Astrocyte (in vitro differentiated cells and primary cell): Measurements from ENCODE around the gene ALK. TPM values are rescaled to one million over a fixed set of nuclear protein-coding genes. Genes with fewer than 3 reads are reported as not detected.

Source experiments
- DNase-seq: peaks from one replicate; pipeline ENCODE4 v3.0.0-alpha.2; 2010; ENCODE audit warnings: low read depth
- FAIRE-seq: peaks from 2 replicates; lab custom pipeline; 2011; peaks lifted over from hg19 to GRCh38; lab: Jason Lieb, UNC
- H2AFZ ChIP-seq: 2 replicates; pipeline ENCODE4 v1.6.0; 2012; ENCODE audit warnings: low read depth, low read length, inconsistent platforms
- H3K27ac ChIP-seq: 2 replicates; pipeline ENCODE4 v1.5.1; 2011; ENCODE audit warnings: low read depth, low read length, inconsistent platforms
- H3K27me3 ChIP-seq: 2 replicates; pipeline ENCODE4 v1.6.0; 2011; ENCODE audit warnings: low read length, inconsistent platforms; ENCODE audit not compliant: insufficient read depth
- H3K36me3 ChIP-seq: 2 replicates; pipeline ENCODE4 v1.5.1; 2011; ENCODE audit warnings: low read length, inconsistent platforms; ENCODE audit not compliant: insufficient read depth
- H3K4me1 ChIP-seq: 2 replicates; pipeline ENCODE4 v1.5.1; 2011; ENCODE audit warnings: low read length, inconsistent platforms; ENCODE audit not compliant: insufficient read depth
- H3K4me2 ChIP-seq: 2 replicates; pipeline ENCODE4 v1.6.0; 2012; ENCODE audit warnings: low read length, inconsistent platforms
- H3K4me3 ChIP-seq: 2 replicates; pipeline ENCODE4 v1.5.1; 2011; ENCODE audit warnings: low read depth, mild to moderate bottlenecking, low read length, inconsistent platforms; ENCODE audit not compliant: insufficient read depth
- H3K79me2 ChIP-seq: 2 replicates; pipeline ENCODE4 v1.6.0; 2012; ENCODE audit warnings: mild to moderate bottlenecking, low read length, inconsistent platforms; ENCODE audit not compliant: insufficient read depth
- H3K9ac ChIP-seq: 2 replicates; pipeline ENCODE4 v1.6.0; 2012; ENCODE audit warnings: mild to moderate bottlenecking, low read length, inconsistent platforms
- H3K9me3 ChIP-seq: 2 replicates; pipeline ENCODE4 v1.5.1; 2012; ENCODE audit warnings: low read depth, mild to moderate bottlenecking, low read length, inconsistent platforms; ENCODE audit not compliant: insufficient read depth
- H4K20me1 ChIP-seq: 2 replicates; pipeline ENCODE4 v1.6.0; 2012; ENCODE audit warnings: low read length, inconsistent platforms; ENCODE audit not compliant: insufficient read depth
- H3K27ac Mint-ChIP-seq: one replicate; pipeline ENCODE4 v1.8.0; 2021; ENCODE audit warnings: mild to moderate bottlenecking, mixed read lengths; ENCODE audit not compliant: unreplicated experiment
- H3K27me3 Mint-ChIP-seq: one replicate; pipeline ENCODE4 v1.8.0; 2021; ENCODE audit warnings: low read depth, mixed read lengths; ENCODE audit not compliant: unreplicated experiment
- H3K36me3 Mint-ChIP-seq: one replicate; pipeline ENCODE4 v1.8.0; 2021; ENCODE audit warnings: low read depth, mixed read lengths; ENCODE audit not compliant: unreplicated experiment
- H3K4me1 Mint-ChIP-seq: one replicate; pipeline ENCODE4 v1.8.0; 2021; ENCODE audit warnings: low read depth, mixed read lengths; ENCODE audit not compliant: unreplicated experiment
- H3K4me3 Mint-ChIP-seq: one replicate; pipeline ENCODE4 v1.8.0; 2021; ENCODE audit warnings: mild to moderate bottlenecking, moderate library complexity, mixed read lengths; ENCODE audit not compliant: unreplicated experiment
- H3K9me3 Mint-ChIP-seq: one replicate; pipeline ENCODE4 v1.8.0; 2021; ENCODE audit warnings: mild to moderate bottlenecking, mixed read lengths; ENCODE audit not compliant: unreplicated experiment
- CTCF ChIP-seq: IDR thresholded peaks from 2 replicates; pipeline ENCODE4 v1.5.1; 2011; ENCODE audit warnings: low read depth, mild to moderate bottlenecking, inconsistent platforms, low read length, moderate library complexity; ENCODE audit not compliant: insufficient read depth
- EZH2 ChIP-seq: IDR thresholded peaks from 2 replicates; pipeline ENCODE4 v1.6.1; 2012; ENCODE audit warnings: mild to moderate bottlenecking, low read length, inconsistent platforms; ENCODE audit not compliant: insufficient read depth
- total RNA-seq: library from RNA; stranded (reverse); gene quantifications from 2 replicates; pipeline ENCODE4 v1.2.1, GENCODE V29; 2021

ALK gene
- total RNA-seq, 1 donor from 2014 or later: 0.16 TPM

- Histone ChIP-seq H3K27me3 (peaks cover 2% of the 10 kb centered on the region), H3K4me1 (peaks cover 10% of the 10 kb centered on the region), H3K4me3 (no peak overlapping the region), H3K9me3 (no peaks in the 10 kb centered on the region), H3K9ac (no peak overlapping the region), H2AFZ (no peak overlapping the region), H3K79me2 (no peaks in the 10 kb centered on the region), H3K4me2 (no peak overlapping the region), H3K36me3 (no peaks in the 10 kb centered on the region), H3K27ac (no peak overlapping the region), H4K20me1 (no peaks in the 10 kb centered on the region)
- H3K36me3 Mint-ChIP-seq: no peaks in the 10 kb centered on the region
- no peak overlapping the region for H3K27ac Mint-ChIP-seq
- TF ChIP-seq EZH2: no peak
- no peak for TF ChIP-seq CTCF
- peaks cover 33% of the 10 kb centered on the region for H3K27me3 Mint-ChIP-seq
- H3K4me1 Mint-ChIP-seq: peaks cover 6% of the 10 kb centered on the region
- peaks cover 5% of the 10 kb centered on the region for H3K9me3 Mint-ChIP-seq
- FAIRE-seq (no peak), DNase-seq (no peak)
- H3K4me3 Mint-ChIP-seq: no peak overlapping the region
Observed at GRCh38 chr2:29392774-29393173, 528.6 kb downstream of the ALK start.

GRCh38 chr2:29390136-29390535 is 531.2 kb downstream of the ALK start:
- H3K4me2 ChIP-seq: no peak overlapping the region
- peaks cover 5% of the 10 kb centered on the region for H3K27me3 ChIP-seq
- H3K36me3 ChIP-seq: no peaks in the 10 kb centered on the region
- Mint-ChIP-seq H3K4me3 (no peak overlapping the region), H3K27ac (no peak overlapping the region), H3K9me3 (no peaks in the 10 kb centered on the region), H3K27me3 (peaks cover 30% of the 10 kb centered on the region), H3K36me3 (no peaks in the 10 kb centered on the region), H3K4me1 (peaks cover 2% of the 10 kb centered on the region)
- H3K27ac ChIP-seq: no peak overlapping the region
- no peak overlapping the region for H3K9ac ChIP-seq
- no peak for TF ChIP-seq CTCF
- TF ChIP-seq EZH2: no peak
- H3K4me3 ChIP-seq: no peak overlapping the region
- no peak overlapping the region for H2AFZ ChIP-seq
- H4K20me1 ChIP-seq: no peaks in the 10 kb centered on the region
- no peaks in the 10 kb centered on the region for H3K4me1 ChIP-seq
- no peaks in the 10 kb centered on the region for H3K9me3 ChIP-seq
- DNase-seq (no peak), FAIRE-seq (no peak)
- H3K79me2 ChIP-seq: no peaks in the 10 kb centered on the region

GRCh38 chr2:29389686-29390085 is 531.7 kb downstream of the ALK start:
- no peak overlapping the region for H3K27ac Mint-ChIP-seq
- H3K36me3 Mint-ChIP-seq: no peaks in the 10 kb centered on the region
- Histone ChIP-seq H4K20me1 (no peaks in the 10 kb centered on the region), H2AFZ (no peak overlapping the region), H3K36me3 (no peaks in the 10 kb centered on the region), H3K79me2 (no peaks in the 10 kb centered on the region), H3K4me2 (no peak overlapping the region), H3K27ac (no peak overlapping the region), H3K27me3 (peaks cover 5% of the 10 kb centered on the region), H3K4me3 (no peak overlapping the region), H3K4me1 (no peaks in the 10 kb centered on the region), H3K9ac (no peak overlapping the region), H3K9me3 (no peaks in the 10 kb centered on the region)
- TF ChIP-seq CTCF (no peak), EZH2 (no peak)
- no peak for DNase-seq
- H3K4me3 Mint-ChIP-seq: no peak overlapping the region
- no peaks in the 10 kb centered on the region for H3K9me3 Mint-ChIP-seq
- peaks cover 30% of the 10 kb centered on the region for H3K27me3 Mint-ChIP-seq
- peaks cover 1% of the 10 kb centered on the region for H3K4me1 Mint-ChIP-seq
- FAIRE-seq: no peak
